Testis (tissue), 2 donors: ENCODE data around the gene RNF212.
"Not testable (repeated sequence)": the region's sequence is repeated elsewhere in the genome, so short reads cannot be mapped to it uniquely, and the experiment has no call there.

Experiments
- CTCF ChIP-seq, 3 experiments: fragments of 450-650 bp in 2 of 3; fragments of 200-600 bp in 1 of 3; sonication (generic) in 1 of 3; IDR thresholded peaks; one replicate each; pipeline ENCODE4 v1.5.1; 2016 to 2019; ENCODE audit warnings: antibody characterized with exemption in 3 of 3, mild to moderate bottlenecking in 2 of 3, moderate library complexity in 1 of 3
- POLR2A ChIP-seq: fragments of 450-650 bp; IDR thresholded peaks from one replicate; pipeline ENCODE4 v1.6.1; 2017; ENCODE audit warnings: antibody characterized with exemption, mild to moderate bottlenecking, moderate library complexity

- not testable (repeated sequence) for TF ChIP-seq POLR2A; CTCF (IDR thresholded peaks at IDR 0.05)
These were observed 66.8 kb downstream of the RNF212 start for GRCh38 chr4:1046581-1047011.
